Activated naive CD4-positive, alpha-beta T cell treated with anti-CD3 and anti-CD28 coated beads for 36 hours (primary cell): ENCODE results near the gene RAB11FIP4. TPM values are rescaled to one million over a fixed set of nuclear protein-coding genes. Genes with fewer than 3 reads are reported as not detected.

Source experiments
- CTCF ChIA-PET: fragments of 350-600 bp; sonication (Branson Sonifier 250); formaldehyde crosslinking; loops from one replicate; lab custom pipeline; 2021; ENCODE audit warnings: antibody characterized with exemption; lab: Charles Lee
- DNase-seq: peaks from one replicate; pipeline ENCODE4 v3.0.0-alpha.2; 2020
- H3K27ac Mint-ChIP-seq: one replicate; pipeline ENCODE4 v1.8.0; 2021; ENCODE audit warnings: mild to moderate bottlenecking, mixed read lengths
- H3K27me3 Mint-ChIP-seq: one replicate; pipeline ENCODE4 v1.8.0; 2021; ENCODE audit warnings: low read depth, mixed read lengths
- H3K36me3 Mint-ChIP-seq: one replicate; pipeline ENCODE4 v1.8.0; 2021; ENCODE audit warnings: low read depth, mixed read lengths
- H3K4me1 Mint-ChIP-seq: one replicate; pipeline ENCODE4 v1.8.0; 2021; ENCODE audit warnings: low read depth, mixed read lengths
- H3K4me3 Mint-ChIP-seq: one replicate; pipeline ENCODE4 v1.8.0; 2021; ENCODE audit warnings: mild to moderate bottlenecking, moderate library complexity, mixed read lengths
- H3K9me3 Mint-ChIP-seq: one replicate; pipeline ENCODE4 v1.8.0; 2021; ENCODE audit warnings: mixed read lengths
- intact Hi-C: fragments of 100-400 bp; cut with micrococcal nuclease; formaldehyde crosslinking; loops from one replicate; pipeline ENCODE4 v1.15.1; 2023
- total RNA-seq, 2 experiments: library from RNA; stranded (reverse); gene quantifications; one replicate each; pipeline ENCODE4 v1.2.3, GENCODE V29; 2021

The RAB11FIP4 gene
- total RNA-seq, 2 experiments from 2014 or later: 31.3 to 33.1 TPM

- intact Hi-C loops: no loop called here
- no peaks in the 10 kb centered on the region for H3K27me3 Mint-ChIP-seq
These were observed 178.8 kb downstream of the RAB11FIP4 start for GRCh38 chr17:31570231-31570630.

GRCh38 chr17:31570951-31571892 is 179.7 kb downstream of the RAB11FIP4 start:
- CTCF ChIA-PET: no interaction called here
- DNase-seq: no peak
- H3K27ac Mint-ChIP-seq: no peak overlapping the region
- H3K36me3 Mint-ChIP-seq: no peaks in the 10 kb centered on the region
- no peaks in the 10 kb centered on the region for H3K4me1 Mint-ChIP-seq
- H3K4me3 Mint-ChIP-seq: no peak overlapping the region
- H3K9me3 Mint-ChIP-seq: no peaks in the 10 kb centered on the region
- no peaks in the 10 kb centered on the region for H3K27me3 Mint-ChIP-seq
- intact Hi-C loops: no loop called here

More at GRCh38 chr17:31570231-31570630, 178.8 kb downstream of the RAB11FIP4 start:
- CTCF ChIA-PET: no interaction called here
- H3K9me3 Mint-ChIP-seq: no peaks in the 10 kb centered on the region
- no peak for DNase-seq
- no peak overlapping the region for H3K4me3 Mint-ChIP-seq
- no peak overlapping the region for H3K27ac Mint-ChIP-seq
- H3K36me3 Mint-ChIP-seq: no peaks in the 10 kb centered on the region
- H3K4me1 Mint-ChIP-seq: no peaks in the 10 kb centered on the region

GRCh38 chr17:31572341-31572740 is 180.9 kb downstream of the RAB11FIP4 start:
- CTCF ChIA-PET: no interaction called here
- no peak overlapping the region for H3K4me3 Mint-ChIP-seq
- DNase-seq: no peak
- H3K27ac Mint-ChIP-seq: no peak overlapping the region
- intact Hi-C loops: no loop called here
- H3K9me3 Mint-ChIP-seq: no peaks in the 10 kb centered on the region
- H3K36me3 Mint-ChIP-seq: no peaks in the 10 kb centered on the region
- no peaks in the 10 kb centered on the region for H3K4me1 Mint-ChIP-seq
- no peaks in the 10 kb centered on the region for H3K27me3 Mint-ChIP-seq

- H3K36me3 Mint-ChIP-seq: no peaks in the 10 kb centered on the region
- no peaks in the 10 kb centered on the region for H3K4me1 Mint-ChIP-seq
- DNase-seq: no peak
- H3K27ac Mint-ChIP-seq: no peak overlapping the region
- CTCF ChIA-PET: no interaction called here
- intact Hi-C loops: no loop called here
- no peaks in the 10 kb centered on the region for H3K9me3 Mint-ChIP-seq
- no peaks in the 10 kb centered on the region for H3K27me3 Mint-ChIP-seq
- H3K4me3 Mint-ChIP-seq: no peak overlapping the region
These were observed 181.6 kb downstream of the RAB11FIP4 start for GRCh38 chr17:31573047-31573446.

GRCh38 chr17:31573861-31574260 is 182.4 kb downstream of the RAB11FIP4 start:
- Mint-ChIP-seq H3K36me3 (no peaks in the 10 kb centered on the region), H3K27me3 (no peaks in the 10 kb centered on the region), H3K4me1 (no peaks in the 10 kb centered on the region), H3K9me3 (no peaks in the 10 kb centered on the region), H3K4me3 (no peak overlapping the region), H3K27ac (no peak overlapping the region)
- DNase-seq: no peak
- CTCF ChIA-PET: no interaction called here
- intact Hi-C loops: no loop called here

GRCh38 chr17:31574458-31574857 is 183.0 kb downstream of the RAB11FIP4 start:
- intact Hi-C loops: no loop called here
- H3K27ac Mint-ChIP-seq: no peak overlapping the region
- H3K4me1 Mint-ChIP-seq: no peaks in the 10 kb centered on the region
- no peaks in the 10 kb centered on the region for H3K36me3 Mint-ChIP-seq
- no peak overlapping the region for H3K4me3 Mint-ChIP-seq
- CTCF ChIA-PET: no interaction called here
- no peaks in the 10 kb centered on the region for H3K27me3 Mint-ChIP-seq
- no peaks in the 10 kb centered on the region for H3K9me3 Mint-ChIP-seq
- no peak for DNase-seq

GRCh38 chr17:31575043-31575442 is 183.6 kb downstream of the RAB11FIP4 start:
- H3K9me3 Mint-ChIP-seq: no peaks in the 10 kb centered on the region
- H3K27me3 Mint-ChIP-seq: no peaks in the 10 kb centered on the region
- DNase-seq: no peak
- intact Hi-C loops: no loop called here
- H3K4me1 Mint-ChIP-seq: no peaks in the 10 kb centered on the region
- no peak overlapping the region for H3K27ac Mint-ChIP-seq
- CTCF ChIA-PET: no interaction called here
- H3K4me3 Mint-ChIP-seq: no peak overlapping the region
- no peaks in the 10 kb centered on the region for H3K36me3 Mint-ChIP-seq

- no peaks in the 10 kb centered on the region for H3K36me3 Mint-ChIP-seq
- DNase-seq: no peak
- H3K4me1 Mint-ChIP-seq: no peaks in the 10 kb centered on the region
- no peak overlapping the region for H3K27ac Mint-ChIP-seq
- H3K9me3 Mint-ChIP-seq: no peaks in the 10 kb centered on the region
- H3K4me3 Mint-ChIP-seq: no peak overlapping the region
- intact Hi-C loops: no loop called here
- CTCF ChIA-PET: no interaction called here
- H3K27me3 Mint-ChIP-seq: no peaks in the 10 kb centered on the region
These were observed 187.8 kb downstream of the RAB11FIP4 start for GRCh38 chr17:31579265-31579664.

- no peaks in the 10 kb centered on the region for H3K9me3 Mint-ChIP-seq
- no peak overlapping the region for H3K27ac Mint-ChIP-seq
- H3K4me1 Mint-ChIP-seq: no peaks in the 10 kb centered on the region
- intact Hi-C loops: no loop called here
- H3K4me3 Mint-ChIP-seq: no peak overlapping the region
- CTCF ChIA-PET: interaction anchor here (1.0 kb wide), 1 partner anchor 262 kb away, joined by 3 read pairs; no protein-coding TSS in a partner anchor
- H3K36me3 Mint-ChIP-seq: no peaks in the 10 kb centered on the region
- H3K27me3 Mint-ChIP-seq: no peaks in the 10 kb centered on the region
- DNase-seq: no peak
These were observed 188.8 kb downstream of the RAB11FIP4 start for GRCh38 chr17:31580316-31580705.

- Mint-ChIP-seq H3K9me3 (no peaks in the 10 kb centered on the region), H3K27ac (no peak overlapping the region), H3K36me3 (no peaks in the 10 kb centered on the region), H3K27me3 (no peaks in the 10 kb centered on the region), H3K4me1 (no peaks in the 10 kb centered on the region), H3K4me3 (no peak overlapping the region)
- intact Hi-C loops: no loop called here
- DNase-seq: no peak
- CTCF ChIA-PET: interaction anchor here (1.0 kb wide), 1 partner anchor 262 kb away, joined by 3 read pairs; no protein-coding TSS in a partner anchor
These were observed 189.4 kb downstream of the RAB11FIP4 start for GRCh38 chr17:31580706-31581490.

- no peaks in the 10 kb centered on the region for H3K36me3 Mint-ChIP-seq
- H3K4me3 Mint-ChIP-seq: no peak overlapping the region
- CTCF ChIA-PET: no interaction called here
- H3K9me3 Mint-ChIP-seq: no peaks in the 10 kb centered on the region
- intact Hi-C loops: no loop called here
- H3K4me1 Mint-ChIP-seq: no peaks in the 10 kb centered on the region
- H3K27me3 Mint-ChIP-seq: no peaks in the 10 kb centered on the region
- no peak for DNase-seq
- no peak overlapping the region for H3K27ac Mint-ChIP-seq
These were observed 190.0 kb downstream of the RAB11FIP4 start for GRCh38 chr17:31581491-31581890.

- no peaks in the 10 kb centered on the region for H3K27me3 Mint-ChIP-seq
- H3K36me3 Mint-ChIP-seq: no peaks in the 10 kb centered on the region
- H3K4me1 Mint-ChIP-seq: no peaks in the 10 kb centered on the region
- CTCF ChIA-PET: no interaction called here
- DNase-seq: peak; percentile 17
- H3K27ac Mint-ChIP-seq: no peak overlapping the region
- H3K4me3 Mint-ChIP-seq: no peak overlapping the region
- no peaks in the 10 kb centered on the region for H3K9me3 Mint-ChIP-seq
- intact Hi-C loops: no loop called here
These were observed 190.9 kb downstream of the RAB11FIP4 start for GRCh38 chr17:31582151-31582907.
